Endothelial cell of umbilical vein (primary cell): ENCODE measurements around the gene ASAH2. TPM values are rescaled to one million over a fixed set of nuclear protein-coding genes. Genes with fewer than 3 reads are reported as not detected.

ENCODE experiments used
- BruUV-seq: library from RNA; stranded (reverse); fragments of 400-500 nt; replicated peaks from 2 replicates; lab custom pipeline; 2021; lab: Mats Ljungman, UMichigan
- CTCF ChIA-PET: fragments of 300-600, 350-600 bp; sonication (Branson Sonifier 250); formaldehyde crosslinking; loops from one replicate; lab custom pipeline; 2021; ENCODE audit warnings: antibody characterized with exemption, inconsistent platforms; lab: Charles Lee
- POLR2A ChIA-PET: fragments of 300-600, 350-600 bp; sonication (Branson Sonifier 250); formaldehyde crosslinking; loops from one replicate; lab custom pipeline; 2021; ENCODE audit warnings: antibody characterized with exemption, inconsistent platforms; lab: Charles Lee
- DNase-seq: peaks from one replicate; pipeline ENCODE4 v3.0.0-alpha.2; 2011; ENCODE audit warnings: low read depth, low spot score
- FAIRE-seq: peaks from 2 replicates; lab custom pipeline; 2011; peaks lifted over from hg19 to GRCh38; lab: Jason Lieb, UNC
- H2AFZ ChIP-seq: 2 replicates; pipeline ENCODE4 v1.6.0; 2012; ENCODE audit warnings: low read depth, low read length, control low read depth, inconsistent platforms
- H3K27ac ChIP-seq: 2 replicates; pipeline ENCODE4 v1.5.1; 2011; ENCODE audit warnings: low read depth, mild to moderate bottlenecking, control low read depth, low read length, moderate library complexity; ENCODE audit not compliant: insufficient read depth
- H3K27me3 ChIP-seq, 2 experiments: 2 replicates each; pipeline versions ENCODE4 v1.6.0 to v1.6.1; 2011; ENCODE audit warnings: low read length in 2 of 2, mixed read lengths in 1 of 2; ENCODE audit not compliant: control insufficient read depth in 2 of 2, insufficient read depth in 2 of 2
- H3K36me3 ChIP-seq, 2 experiments: 2 replicates in 1 of 2; 3 replicates in 1 of 2; pipeline ENCODE4 v1.5.1; 2011; ENCODE audit warnings: low read length in 2 of 2, mild to moderate bottlenecking in 1 of 2, moderate library complexity in 1 of 2; ENCODE audit not compliant: control insufficient read depth in 2 of 2, insufficient read depth in 2 of 2; ENCODE audit errors: extremely low read depth in 1 of 2
- H3K4me1 ChIP-seq: 3 replicates; pipeline ENCODE4 v1.5.1; 2011; ENCODE audit warnings: mild to moderate bottlenecking, low read length; ENCODE audit not compliant: control insufficient read depth, insufficient read depth; ENCODE audit errors: extremely low read depth
- H3K4me2 ChIP-seq: 2 replicates; pipeline ENCODE4 v1.6.1; 2011; ENCODE audit warnings: low read length, control low read depth, mixed read lengths; ENCODE audit not compliant: insufficient read depth
- H3K4me3 ChIP-seq, 3 experiments: fragments of 200-600 bp in 1 of 3; sonication (generic), shearing (Covaris generic) in 1 of 3; replicated peaks in 1 of 3; 2 replicates each; pipeline ENCODE4 v1.5.1; 2011 to 2016; ENCODE audit warnings: control low read depth in 3 of 3, low read length in 3 of 3, mild to moderate bottlenecking in 2 of 3, inconsistent platforms in 1 of 3, low read depth in 1 of 3, moderate library complexity in 1 of 3; ENCODE audit not compliant: insufficient read depth in 1 of 3
- H3K79me2 ChIP-seq: 2 replicates; pipeline ENCODE4 v1.6.0; 2012; ENCODE audit warnings: low read length, inconsistent platforms; ENCODE audit not compliant: control insufficient read depth, insufficient read depth
- H3K9ac ChIP-seq: replicated peaks from 2 replicates; pipeline ENCODE3; 2011; ENCODE audit warnings: low read length, control low read depth; ENCODE audit not compliant: insufficient read depth; ENCODE audit errors: extremely low read depth
- H3K9me1 ChIP-seq: replicated peaks from 3 replicates; pipeline ENCODE4 v1.6.0; 2011; ENCODE audit warnings: mild to moderate bottlenecking, low read length; ENCODE audit not compliant: control insufficient read depth, insufficient read depth; ENCODE audit errors: extremely low read depth
- H3K9me3 ChIP-seq: replicated peaks from 2 replicates; pipeline ENCODE4 v1.5.1; 2012; ENCODE audit warnings: low read length, inconsistent platforms; ENCODE audit not compliant: control insufficient read depth, insufficient read depth
- H4K20me1 ChIP-seq: replicated peaks from 2 replicates; pipeline ENCODE3; 2011; ENCODE audit warnings: mild to moderate bottlenecking, low read length; ENCODE audit not compliant: control insufficient read depth, insufficient read depth; ENCODE audit errors: extremely low read depth
- CTCF ChIP-seq, 2 donors: IDR thresholded peaks; 1 replicate in 1 of 2; 2 replicates in 1 of 2; pipeline ENCODE4 v1.5.1; 2011; ENCODE audit warnings: low read length in 2 of 2, mild to moderate bottlenecking in 2 of 2, moderate library complexity in 2 of 2, control low read depth in 1 of 2, inconsistent platforms in 1 of 2, low read depth in 1 of 2; ENCODE audit not compliant: insufficient read depth in 1 of 2; ENCODE audit errors: extremely low read depth in 1 of 2
- EZH2 ChIP-seq: IDR thresholded peaks from 2 replicates; pipeline ENCODE4 v1.6.1; 2012; ENCODE audit warnings: borderline replicate concordance, low read depth, mild to moderate bottlenecking, moderate library complexity, low read length, inconsistent platforms; ENCODE audit not compliant: severe bottlenecking
- FOS ChIP-seq: IDR thresholded peaks from 2 replicates; pipeline ENCODE4 v1.6.1; 2011; ENCODE audit warnings: mild to moderate bottlenecking, low read length, moderate library complexity, borderline replicate concordance; ENCODE audit not compliant: insufficient read depth
- GATA2 ChIP-seq: IDR thresholded peaks from 2 replicates; pipeline ENCODE4 v1.7.0; 2011; ENCODE audit warnings: low read depth, mild to moderate bottlenecking, moderate library complexity, mixed read lengths, low read length; ENCODE audit not compliant: insufficient read length, insufficient read depth
- JUN ChIP-seq: IDR thresholded peaks from 2 replicates; pipeline ENCODE4 v1.6.1; 2011; ENCODE audit warnings: borderline replicate concordance, low read depth; ENCODE audit not compliant: insufficient read length, insufficient read depth
- MAX ChIP-seq: IDR thresholded peaks from 2 replicates; pipeline ENCODE4 v1.6.1; 2011; ENCODE audit not compliant: insufficient read depth, insufficient read length
- MYC ChIP-seq: IDR thresholded peaks from one replicate; pipeline ENCODE4 v1.6.1; 2011; ENCODE audit warnings: mild to moderate bottlenecking, low read depth, low read length
- POLR2A ChIP-seq: IDR thresholded peaks from 2 replicates; pipeline ENCODE4 v1.6.1; 2012; ENCODE audit warnings: low read depth, mild to moderate bottlenecking, control low read depth, low read length
- POLR2AphosphoS5 ChIP-seq: IDR thresholded peaks from 2 replicates; pipeline ENCODE4 v1.6.1; 2012; ENCODE audit warnings: low read depth, mild to moderate bottlenecking, control low read depth, low read length, moderate library complexity; ENCODE audit not compliant: insufficient read depth
- dilution Hi-C: fragments of 300-500 bp; cut with MboI; formaldehyde crosslinking; loops from one replicate; pipeline ENCODE4 v1.15.0; 2019; ENCODE audit warnings: low sequenced_read_pairs; ENCODE audit not compliant: extremely low pct_ligation_motif_present
- intact Hi-C: fragments of 100-400 bp; cut with micrococcal nuclease; formaldehyde crosslinking; loops from one replicate; pipeline ENCODE4 v1.10.0; 2022
- polyA plus RNA-seq, 4 experiments: library from polyadenylated mRNA; depleted of rRNA in 3 of 4; stranded (reverse) in 3 of 4; unstranded in 1 of 4; fragments of >200 nt; gene quantifications; 2 replicates each; pipeline versions ENCODE4 v1.2.1 to v1.2.3, GENCODE V29; 2011 to 2012; ENCODE audit warnings: missing spikeins in 1 of 4
- total RNA-seq: library from RNA; stranded (reverse); gene quantifications from 2 replicates; pipeline ENCODE4 v1.2.3, GENCODE V29; 2021

Gene ASAH2
- total and polyA plus RNA-seq, 2 donors (not counting 3 experiments of a cell fraction or from before 2014, with no cell fraction given) = 0.23 to 1.1 TPM

- H3K4me2 ChIP-seq = no peak overlapping the region
- H3K4me3 ChIP-seq = no peak overlapping the region
- intact Hi-C loops (loop anchor here (5.0 kb wide), 1 partner anchor 814 kb away; no protein-coding TSS in a partner anchor), dilution Hi-C loops (no loop called here)
- ChIA-PET CTCF (no interaction called here), POLR2A (no interaction called here)
- H2AFZ ChIP-seq = no peak overlapping the region
- H3K9me1 ChIP-seq = no peaks in the 10 kb centered on the region
- H3K27ac ChIP-seq = no peak overlapping the region
- H3K36me3 ChIP-seq = no peaks in the 10 kb centered on the region
- no peaks in the 10 kb centered on the region for H3K4me1 ChIP-seq
- DNase-seq (no peak), FAIRE-seq (no peak)
- TF ChIP-seq MYC (no peak), POLR2A (no peak), EZH2 (no peak), FOS (no peak), JUN (no peak), POLR2AphosphoS5 (no peak), CTCF (IDR thresholded peaks at IDR 0.05; ENCODE audit: extremely low read depth in 1 of 2, insufficient read depth in 1 of 2, low read depth in 1 of 2, low read length in 2 of 2) (no peak), GATA2 (no peak), MAX (no peak)
- H3K9me3 ChIP-seq = no peaks in the 10 kb centered on the region
- no TSS peak for BruUV-seq
- H3K27me3 ChIP-seq = peaks cover 0 to 14% of the 10 kb centered on the region in 2 experiments
- no peaks in the 10 kb centered on the region for H4K20me1 ChIP-seq
- H3K79me2 ChIP-seq = no peaks in the 10 kb centered on the region
- H3K9ac ChIP-seq = no peak overlapping the region
Observed at GRCh38 chr10:50221470-50221869, 29.8 kb downstream of the ASAH2 start.
